HepG2 (cell line): Measurements from ENCODE around the gene TP53I3. TPM values are rescaled to one million over a fixed set of nuclear protein-coding genes. Genes with fewer than 3 reads are reported as not detected.

Experiments used
- ATAC-seq: fragments of 200-7000 bp; cut with Tn5 transposase; 3 replicates; pipeline ENCODE4 v1.9.1; 2020; ENCODE audit warnings: mild to moderate bottlenecking, moderate library complexity
- BruUV-seq: library from RNA; stranded (reverse); fragments of 400-500 nt; replicated peaks from 2 replicates; lab custom pipeline; 2021; lab: Mats Ljungman, UMichigan
- CTCF ChIA-PET: fragments of 300-600 bp; formaldehyde crosslinking; extraction: SDS; loops from one replicate; lab custom pipeline; 2021; ENCODE audit warnings: low total read pairs, inconsistent platforms, low intra/inter-chr PET ratio; lab: Yijun Ruan, JAX
- POLR2A ChIA-PET: fragments of 350-600 bp; sonication (Branson Sonifier 250); formaldehyde crosslinking; loops from one replicate; lab custom pipeline; 2020; ENCODE audit warnings: antibody characterized with exemption, inconsistent platforms; lab: Yijun Ruan, JAX
- DNase-seq: peaks from one replicate; pipeline ENCODE4 v3.0.0-alpha.2; 2015; ENCODE audit warnings: low spot score
- FAIRE-seq: peaks from 3 replicates; lab custom pipeline; 2011; peaks lifted over from hg19 to GRCh38; lab: Jason Lieb, UNC
- H2AFZ ChIP-seq: one replicate; pipeline ENCODE4 v1.6.1; 2011; ENCODE audit warnings: low read length, inconsistent platforms
- H3K27ac ChIP-seq: fragments of 300-600 bp; 3 replicates; pipeline ENCODE4 v1.8.0; 2011; ENCODE audit warnings: mixed run types, mild to moderate bottlenecking, mixed read lengths, low read length, inconsistent platforms; ENCODE audit not compliant: insufficient read depth; ENCODE audit errors: extremely low read length
- H3K27me3 ChIP-seq, 2 experiments: fragments of 200-600 bp in 1 of 2; 2 replicates in 1 of 2; 3 replicates in 1 of 2; pipeline versions ENCODE4 v1.6.0 to v1.8.0; 2011; ENCODE audit warnings: low read length in 2 of 2, mild to moderate bottlenecking in 2 of 2, moderate library complexity in 2 of 2, inconsistent platforms in 1 of 2; ENCODE audit not compliant: insufficient read depth in 2 of 2, control insufficient read depth in 1 of 2
- H3K36me3 ChIP-seq, 2 experiments: fragments of 200-600 bp in 1 of 2; replicated peaks in 1 of 2; 2 replicates in 1 of 2; 3 replicates in 1 of 2; pipeline versions ENCODE4 v1.5.1 to v1.8.0; 2011; ENCODE audit warnings: low read length in 2 of 2, inconsistent platforms in 1 of 2; ENCODE audit not compliant: insufficient read depth in 2 of 2, control insufficient read depth in 1 of 2
- H3K4me1 ChIP-seq: 2 replicates; pipeline ENCODE4 v1.5.1; 2012; ENCODE audit warnings: low read length, inconsistent platforms; ENCODE audit not compliant: insufficient read depth
- H3K4me2 ChIP-seq: 2 replicates; pipeline ENCODE4 v1.6.0; 2011; ENCODE audit warnings: low read depth, low read length, inconsistent platforms
- H3K4me3 ChIP-seq, 3 experiments: fragments of 200-600 bp in 1 of 3; sonication (generic), shearing (Covaris generic) in 1 of 3; replicated peaks in 1 of 3; 2 replicates each; pipeline ENCODE4 v1.5.1; 2011 to 2016; ENCODE audit warnings: low read length in 3 of 3, inconsistent platforms in 2 of 3, low read depth in 2 of 3, mild to moderate bottlenecking in 2 of 3, control low read depth in 1 of 3, mixed read lengths in 1 of 3; ENCODE audit not compliant: insufficient read depth in 1 of 3
- H3K79me2 ChIP-seq: one replicate; pipeline ENCODE4 v1.6.1; 2011; ENCODE audit warnings: low read length, inconsistent platforms; ENCODE audit not compliant: insufficient read depth
- H3K9ac ChIP-seq: 2 replicates; pipeline ENCODE4 v1.6.0; 2011; ENCODE audit warnings: mild to moderate bottlenecking, low read depth, low read length, inconsistent platforms; ENCODE audit not compliant: insufficient read depth
- H3K9me3 ChIP-seq: 2 replicates; pipeline ENCODE4 v1.5.1; 2012; ENCODE audit warnings: mild to moderate bottlenecking, low read length
- H4K20me1 ChIP-seq: 2 replicates; pipeline ENCODE4 v1.6.0; 2011; ENCODE audit warnings: inconsistent platforms, mild to moderate bottlenecking, low read length, moderate library complexity; ENCODE audit not compliant: insufficient read depth
- BCLAF1 ChIP-seq: fragments of 450-650 bp; IDR thresholded peaks from 2 replicates; pipeline ENCODE4 v1.6.1; 2017; ENCODE audit warnings: mild to moderate bottlenecking
- CREB1 ChIP-seq, 2 experiments: fragments of 450-650 bp in 1 of 2; IDR thresholded peaks; 2 replicates each; pipeline ENCODE4 v1.6.1; 2016 to 2017; ENCODE audit warnings: control low read depth in 1 of 2, mild to moderate bottlenecking in 1 of 2, missing compliant biosample characterization in 1 of 2, missing genetic modification characterization in 1 of 2
- DNMT3B ChIP-seq: conservative IDR thresholded peaks from 2 replicates; pipeline ENCODE4 v1.6.1; 2016; ENCODE audit warnings: missing biosample characterization, control low read depth
- HOXA7 ChIP-seq: sonication (generic); formaldehyde crosslinking; IDR thresholded peaks from 2 replicates; pipeline ENCODE4 v1.8.1; 2022; ENCODE audit warnings: mild to moderate bottlenecking, missing genetic modification reagents, moderate library complexity
- ISX ChIP-seq: sonication (generic); formaldehyde crosslinking; conservative IDR thresholded peaks from 2 replicates; pipeline ENCODE4 v1.5.0; 2020; ENCODE audit warnings: missing genetic modification reagents
- SP2 ChIP-seq: sonication (generic); formaldehyde crosslinking; IDR thresholded peaks from 2 replicates; pipeline ENCODE4 v1.5.1; 2020; ENCODE audit warnings: mild to moderate bottlenecking, missing genetic modification reagents
- SP4 ChIP-seq: sonication (generic); formaldehyde crosslinking; IDR thresholded peaks from 2 replicates; pipeline ENCODE4 v1.8.1; 2023; ENCODE audit warnings: mild to moderate bottlenecking, missing genetic modification reagents
- ZNF24 ChIP-seq: fragments of 450-650 bp; IDR thresholded peaks from 2 replicates; pipeline ENCODE4 v1.6.1; 2017; ENCODE audit warnings: antibody characterized with exemption, mild to moderate bottlenecking
- WGBS: methylation state at CpG from one replicate; pipeline ENCODE4 v1.1.6; 2017; ENCODE audit warnings: low lambda C conversion rate; 5-methylcytosine and 5-hydroxymethylcytosine counted together
- in situ Hi-C: cut with HindIII; loops from 2 replicates; pipeline ENCODE4 v1.10.0; 2017; ENCODE audit warnings: low pct_unique_long_range_greater_than_20kb; ENCODE audit not compliant: extremely low pct_ligation_motif_present
- intact Hi-C: fragments of 100-400 bp; cut with micrococcal nuclease; formaldehyde crosslinking; loops from one replicate; pipeline ENCODE4 v1.10.0; 2022; ENCODE audit not compliant: unreplicated experiment
- polyA plus RNA-seq, 8 experiments: library from polyadenylated mRNA; depleted of rRNA in 3 of 8; stranded (reverse) in 7 of 8; unstranded in 1 of 8; fragments of >200 nt; fragmentation: Illumina TruSeq in 4 of 8; extraction: Trizol in 4 of 8; gene quantifications; 2 replicates each; pipeline versions ENCODE4 v1.2.1 to v1.2.3, GENCODE V29; 2011 to 2016; ENCODE audit warnings: low read depth in 4 of 8, missing spikeins in 1 of 8, mixed read lengths in 1 of 8; ENCODE audit not compliant: insufficient read depth in 1 of 8
- total RNA-seq, 5 experiments: library from RNA; depleted of rRNA; stranded (reverse); fragments of >200 nt; fragmentation: Illumina TruSeq; extraction: Trizol; gene quantifications; 2 replicates each; pipeline ENCODE4 v1.2.3, GENCODE V29; 2016; ENCODE audit warnings: low read depth in 1 of 5
- TF ChIP-seq, protein P1 (sequence below): sonication (generic); formaldehyde crosslinking; IDR thresholded peaks from 2 replicates; pipeline ENCODE4 v1.4.0; 2020; ENCODE audit warnings: missing genetic modification reagents, borderline replicate concordance
- TF ChIP-seq, protein P2 (sequence below): sonication (generic); formaldehyde crosslinking; IDR thresholded peaks from 2 replicates; pipeline ENCODE4 v1.8.0; 2022; ENCODE audit warnings: missing genetic modification reagents, mild to moderate bottlenecking, moderate library complexity, borderline replicate concordance
- TF ChIP-seq, protein P3 (sequence below): sonication (generic); formaldehyde crosslinking; IDR thresholded peaks from 2 replicates; pipeline ENCODE4 v1.8.0; 2022; ENCODE audit warnings: mild to moderate bottlenecking, missing genetic modification reagents, moderate library complexity

Gene TP53I3
- total and polyA plus RNA-seq, 2 of the 13 experiments (the other 11 are each of a cell fraction or from before 2014, with no cell fraction given), result 25.0 to 44.1 TPM

DNA sequence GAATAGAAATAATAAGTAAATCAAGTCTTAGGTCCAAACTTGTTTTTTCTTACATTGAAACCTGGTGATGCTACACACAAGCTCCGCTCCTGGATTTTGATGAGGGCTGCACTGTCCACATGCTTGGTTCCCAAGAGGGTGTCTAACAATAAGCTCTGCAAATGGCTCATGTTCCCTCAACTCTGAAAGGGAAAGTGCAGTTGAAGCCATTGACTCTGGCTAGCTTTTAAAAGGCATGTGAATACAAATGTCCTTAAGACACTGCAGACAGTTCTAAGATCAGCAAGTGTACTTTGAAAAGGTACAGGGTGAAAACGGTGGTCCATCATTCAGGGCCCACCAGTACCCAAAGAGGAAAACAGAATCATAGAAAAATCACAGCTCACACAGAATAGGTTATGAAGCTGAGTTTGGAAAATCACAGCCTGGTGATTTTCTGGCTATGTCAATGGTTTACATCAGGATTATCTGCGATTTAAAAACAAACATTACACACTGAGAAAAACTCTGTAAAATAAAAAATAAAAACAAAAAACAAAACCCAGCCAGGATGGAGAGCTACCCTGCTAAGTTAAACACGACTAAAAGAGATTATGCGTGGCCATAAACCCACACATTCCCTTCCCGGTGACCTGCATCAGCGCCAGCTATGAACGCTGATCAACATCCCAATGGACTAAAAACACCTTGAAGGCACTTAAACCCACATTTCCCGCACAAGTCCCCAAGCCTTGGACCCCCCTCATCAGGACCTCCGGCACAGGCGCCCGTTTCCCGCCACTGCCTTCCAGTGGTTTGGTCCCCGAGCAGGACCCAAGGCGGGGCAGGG, 37.9 kb upstream of the TP53I3 start (continued):
- no peak for TF ChIP-seq SP4 (CRISPR knock-in tag)
- peak; percentile 88; the same call in 1 of the 2 replicates for TF ChIP-seq DNMT3B (CRISPR knock-in tag)

GRCh38 chr2:24121469-24121868, 36.8 kb upstream of the TP53I3 start:
- in situ Hi-C loops (no loop called here), intact Hi-C loops (no loop called here)
- H3K4me1 ChIP-seq, result peaks cover 17% of the 10 kb centered on the region
- no peak overlapping the region for H3K27ac ChIP-seq
- ChIA-PET POLR2A (interaction anchor here (1.3 to 3.9 kb wide), 4 partner anchors 13 to 45 kb away, joined by 4 to 36 read pairs (median 4); partner anchors contain the start of genes SF3B6 and TP53I3), CTCF (no interaction called here)
- 72% methylated on average over 4 of the region's 4 CpGs for WGBS
- no peak for FAIRE-seq
- BruUV-seq, result no TSS peak
- no peak overlapping the region for H3K4me3 ChIP-seq
- no peak for ATAC-seq
- H4K20me1 ChIP-seq, result no peaks in the 10 kb centered on the region
- no peaks in the 10 kb centered on the region; a peak in 1 of 5 replicates for H3K27me3 ChIP-seq
- H2AFZ ChIP-seq, result no peak overlapping the region
- H3K9ac ChIP-seq, result no peak overlapping the region
- no peak for DNase-seq
- H3K79me2 ChIP-seq, result no peaks in the 10 kb centered on the region
- H3K36me3 ChIP-seq, result no peaks in the 10 kb centered on the region
- H3K4me2 ChIP-seq, result no peak overlapping the region
- no peaks in the 10 kb centered on the region for H3K9me3 ChIP-seq
- TF ChIP-seq ZNF24 (no peak), CREB1 (IDR thresholded peaks at IDR 0.05) (no peak), CREB1 (CRISPR knock-in tag; IDR thresholded peaks at IDR 0.05) (no peak), HOXA7 (CRISPR knock-in tag) (no peak), BCLAF1 (no peak), SP2 (CRISPR knock-in tag) (no peak), ISX (no peak)
- TF ChIP-seq, protein P1, sequence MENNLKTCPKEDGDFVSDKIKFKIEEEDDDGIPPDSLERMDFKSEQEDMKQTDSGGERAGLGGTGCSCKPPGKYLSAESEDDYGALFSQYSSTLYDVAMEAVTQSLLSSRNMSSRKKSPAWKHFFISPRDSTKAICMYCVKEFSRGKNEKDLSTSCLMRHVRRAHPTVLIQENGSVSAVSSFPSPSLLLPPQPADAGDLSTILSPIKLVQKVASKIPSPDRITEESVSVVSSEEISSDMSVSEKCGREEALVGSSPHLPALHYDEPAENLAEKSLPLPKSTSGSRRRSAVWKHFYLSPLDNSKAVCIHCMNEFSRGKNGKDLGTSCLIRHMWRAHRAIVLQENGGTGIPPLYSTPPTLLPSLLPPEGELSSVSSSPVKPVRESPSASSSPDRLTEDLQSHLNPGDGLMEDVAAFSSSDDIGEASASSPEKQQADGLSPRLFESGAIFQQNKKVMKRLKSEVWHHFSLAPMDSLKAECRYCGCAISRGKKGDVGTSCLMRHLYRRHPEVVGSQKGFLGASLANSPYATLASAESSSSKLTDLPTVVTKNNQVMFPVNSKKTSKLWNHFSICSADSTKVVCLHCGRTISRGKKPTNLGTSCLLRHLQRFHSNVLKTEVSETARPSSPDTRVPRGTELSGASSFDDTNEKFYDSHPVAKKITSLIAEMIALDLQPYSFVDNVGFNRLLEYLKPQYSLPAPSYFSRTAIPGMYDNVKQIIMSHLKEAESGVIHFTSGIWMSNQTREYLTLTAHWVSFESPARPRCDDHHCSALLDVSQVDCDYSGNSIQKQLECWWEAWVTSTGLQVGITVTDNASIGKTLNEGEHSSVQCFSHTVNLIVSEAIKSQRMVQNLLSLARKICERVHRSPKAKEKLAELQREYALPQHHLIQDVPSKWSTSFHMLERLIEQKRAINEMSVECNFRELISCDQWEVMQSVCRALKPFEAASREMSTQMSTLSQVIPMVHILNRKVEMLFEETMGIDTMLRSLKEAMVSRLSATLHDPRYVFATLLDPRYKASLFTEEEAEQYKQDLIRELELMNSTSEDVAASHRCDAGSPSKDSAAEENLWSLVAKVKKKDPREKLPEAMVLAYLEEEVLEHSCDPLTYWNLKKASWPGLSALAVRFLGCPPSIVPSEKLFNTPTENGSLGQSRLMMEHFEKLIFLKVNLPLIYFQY (CRISPR knock-in tag), result no peak
- TF ChIP-seq, protein P2, sequence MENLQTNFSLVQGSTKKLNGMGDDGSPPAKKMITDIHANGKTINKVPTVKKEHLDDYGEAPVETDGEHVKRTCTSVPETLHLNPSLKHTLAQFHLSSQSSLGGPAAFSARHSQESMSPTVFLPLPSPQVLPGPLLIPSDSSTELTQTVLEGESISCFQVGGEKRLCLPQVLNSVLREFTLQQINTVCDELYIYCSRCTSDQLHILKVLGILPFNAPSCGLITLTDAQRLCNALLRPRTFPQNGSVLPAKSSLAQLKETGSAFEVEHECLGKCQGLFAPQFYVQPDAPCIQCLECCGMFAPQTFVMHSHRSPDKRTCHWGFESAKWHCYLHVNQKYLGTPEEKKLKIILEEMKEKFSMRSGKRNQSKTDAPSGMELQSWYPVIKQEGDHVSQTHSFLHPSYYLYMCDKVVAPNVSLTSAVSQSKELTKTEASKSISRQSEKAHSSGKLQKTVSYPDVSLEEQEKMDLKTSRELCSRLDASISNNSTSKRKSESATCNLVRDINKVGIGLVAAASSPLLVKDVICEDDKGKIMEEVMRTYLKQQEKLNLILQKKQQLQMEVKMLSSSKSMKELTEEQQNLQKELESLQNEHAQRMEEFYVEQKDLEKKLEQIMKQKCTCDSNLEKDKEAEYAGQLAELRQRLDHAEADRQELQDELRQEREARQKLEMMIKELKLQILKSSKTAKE (CRISPR knock-in tag), result no peak
- TF ChIP-seq, protein P3, sequence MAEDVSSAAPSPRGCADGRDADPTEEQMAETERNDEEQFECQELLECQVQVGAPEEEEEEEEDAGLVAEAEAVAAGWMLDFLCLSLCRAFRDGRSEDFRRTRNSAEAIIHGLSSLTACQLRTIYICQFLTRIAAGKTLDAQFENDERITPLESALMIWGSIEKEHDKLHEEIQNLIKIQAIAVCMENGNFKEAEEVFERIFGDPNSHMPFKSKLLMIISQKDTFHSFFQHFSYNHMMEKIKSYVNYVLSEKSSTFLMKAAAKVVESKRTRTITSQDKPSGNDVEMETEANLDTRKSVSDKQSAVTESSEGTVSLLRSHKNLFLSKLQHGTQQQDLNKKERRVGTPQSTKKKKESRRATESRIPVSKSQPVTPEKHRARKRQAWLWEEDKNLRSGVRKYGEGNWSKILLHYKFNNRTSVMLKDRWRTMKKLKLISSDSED, result no peak
